GM18526 (cell line): Measurements from ENCODE around the gene DCAF10.

ENCODE experiments used
- POLR2A ChIP-seq: IDR thresholded peaks from 3 replicates; pipeline ENCODE4 v1.6.1; 2011; ENCODE audit not compliant: insufficient read length; ENCODE audit errors: extremely low read depth

Gene DCAF10

DNA sequence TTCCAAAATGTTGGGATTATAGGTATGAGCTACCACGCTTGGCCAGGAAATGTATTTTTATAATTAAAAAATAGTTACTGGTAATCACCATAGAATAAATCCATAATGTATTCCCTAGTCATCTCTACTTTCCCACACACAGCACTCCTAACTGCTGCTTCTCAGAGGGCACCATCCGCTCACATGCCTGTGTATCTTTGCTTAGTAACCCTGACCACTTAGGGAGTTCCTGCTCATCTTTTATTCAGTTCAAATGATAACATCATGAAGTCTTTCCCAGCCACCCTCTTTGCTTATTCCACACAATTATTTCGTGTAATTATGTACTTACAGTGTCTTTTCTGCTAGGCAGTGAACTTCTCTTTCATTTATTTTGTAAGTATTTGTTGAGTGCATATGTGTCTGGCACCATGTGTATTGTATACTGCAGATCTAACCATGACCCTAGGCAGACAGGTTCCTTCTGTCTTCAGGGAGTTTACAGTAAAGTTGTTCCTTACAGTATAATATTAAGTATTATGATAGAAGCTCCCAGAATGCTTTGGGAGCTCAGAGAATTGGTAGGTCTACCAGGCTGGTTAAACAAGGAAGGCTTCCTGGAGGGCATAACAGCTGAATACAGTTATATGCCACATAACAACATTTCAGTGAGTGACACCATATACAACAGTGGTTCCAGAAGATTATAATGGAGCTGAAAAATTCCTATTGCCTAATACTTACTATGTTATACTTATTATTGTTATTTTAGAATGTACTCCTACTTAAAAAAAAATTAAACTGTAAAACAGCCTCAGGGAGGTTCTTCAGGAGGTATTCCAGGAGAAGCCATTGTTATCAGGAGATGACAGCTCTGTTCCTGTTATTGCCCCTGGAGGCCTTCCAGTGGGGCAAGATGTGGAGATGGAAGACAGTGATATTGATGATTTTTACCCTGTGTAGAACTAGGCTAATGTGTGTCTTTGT, 39.2 kb downstream of the DCAF10 start:
- no peak for TF ChIP-seq POLR2A

DNA sequence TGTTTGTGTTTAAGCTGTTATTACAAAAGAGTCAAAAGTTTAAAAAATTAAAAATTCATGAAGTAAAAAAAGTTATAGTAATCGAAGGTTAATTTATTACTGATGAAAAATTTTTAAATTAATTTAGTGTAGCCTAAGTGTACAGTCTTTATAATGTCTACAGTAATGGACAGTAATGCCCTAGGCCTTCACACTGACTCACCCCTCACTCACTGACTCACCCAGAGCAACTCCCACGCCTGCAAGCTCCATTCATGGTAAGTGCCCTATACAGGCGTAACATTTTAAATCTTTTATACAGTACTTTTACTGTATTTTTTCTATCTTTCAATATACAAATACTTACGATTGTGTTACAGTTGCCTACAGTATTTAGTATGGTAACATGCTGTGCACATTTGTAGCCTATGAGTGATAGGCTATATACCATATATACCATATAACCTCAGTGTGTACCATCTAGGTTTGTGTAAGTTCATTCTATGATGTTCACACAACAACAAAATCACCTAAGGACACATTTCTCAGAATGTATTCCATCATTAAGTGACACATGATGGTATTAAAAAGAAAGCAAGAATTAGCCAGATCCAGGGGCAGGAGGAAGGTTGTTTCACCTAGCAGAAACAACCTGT, 40.1 kb downstream of the DCAF10 start:
- no peak for TF ChIP-seq POLR2A

DNA sequence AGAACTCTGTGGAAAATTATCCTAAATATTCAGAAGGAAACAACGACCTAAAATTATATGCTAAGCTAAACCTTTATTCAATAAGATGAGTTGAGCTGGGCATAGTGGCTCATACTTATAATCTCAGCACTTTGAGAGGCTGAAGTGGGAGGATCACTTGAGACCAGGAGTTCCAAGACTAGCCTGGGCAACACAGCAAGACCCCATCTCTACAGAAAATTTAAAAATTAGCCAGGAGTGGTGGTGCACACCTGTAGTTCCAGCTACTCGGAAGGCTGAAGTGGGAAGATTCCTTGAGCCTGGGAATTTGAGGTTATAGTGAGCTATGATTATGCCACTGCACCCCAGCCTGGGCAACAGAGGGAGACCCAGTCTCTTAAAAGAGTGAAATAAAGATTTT, 51.6 kb downstream of the DCAF10 start:
- TF ChIP-seq POLR2A, result no peak

DNA sequence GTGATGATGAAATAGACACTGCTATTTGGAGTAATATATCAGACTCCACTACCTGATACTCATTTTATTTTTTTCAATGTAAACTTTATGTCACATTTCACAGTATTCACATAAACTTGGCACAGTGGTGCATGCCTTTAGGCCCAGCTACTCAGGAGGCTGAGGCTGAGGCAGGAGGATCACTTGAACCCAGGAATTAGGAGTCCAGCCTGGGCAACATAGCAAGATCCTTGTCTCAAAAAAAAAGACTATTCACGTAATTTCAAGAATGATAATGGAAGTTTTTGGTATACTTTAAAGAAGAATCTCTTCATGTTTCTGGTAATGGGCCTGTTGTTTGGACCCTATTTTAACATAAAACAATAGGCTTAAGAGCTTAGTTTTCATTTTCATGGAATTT, 56.0 kb downstream of the DCAF10 start:
- no peak for TF ChIP-seq POLR2A

DNA sequence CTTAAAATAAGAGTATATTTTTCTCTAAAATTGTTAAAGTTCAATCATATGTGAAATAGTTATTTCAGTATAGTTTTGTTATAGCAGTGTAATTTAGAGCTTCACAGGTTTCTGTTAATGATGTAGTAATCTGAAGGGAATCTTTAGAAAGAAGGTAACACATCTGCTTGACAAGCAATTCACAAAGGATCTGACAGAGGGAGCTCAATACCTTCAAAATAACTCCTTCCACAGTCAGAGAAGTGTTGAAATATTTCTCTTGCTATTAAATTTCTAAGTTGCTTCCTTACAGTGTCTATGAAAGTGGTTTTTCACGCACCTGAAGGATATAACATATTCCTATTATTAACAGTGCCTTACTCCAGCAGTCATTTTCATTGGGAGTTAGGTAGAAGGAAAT, 58.4 kb downstream of the DCAF10 start:
- no peak for TF ChIP-seq POLR2A

DNA sequence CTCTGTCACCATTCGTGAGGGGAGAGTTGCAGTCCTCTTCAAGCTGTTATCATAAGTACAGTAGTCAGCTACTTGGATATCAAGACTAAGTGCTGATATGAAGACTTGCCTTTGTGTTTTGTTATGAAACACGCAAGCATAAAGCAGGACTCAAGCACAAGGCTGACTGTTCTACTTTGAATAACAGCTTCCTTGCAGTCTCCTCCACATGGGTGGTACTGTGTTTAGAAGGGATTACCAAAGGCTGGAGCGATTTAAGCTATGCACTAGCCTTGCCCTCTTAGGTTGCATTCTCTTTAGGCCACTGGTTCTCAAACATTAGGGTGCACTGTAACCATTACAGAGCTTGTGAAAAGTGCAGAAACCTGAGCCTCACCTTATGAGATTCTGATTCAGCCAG, 61.9 kb downstream of the DCAF10 start:
- TF ChIP-seq POLR2A, result no peak

DNA sequence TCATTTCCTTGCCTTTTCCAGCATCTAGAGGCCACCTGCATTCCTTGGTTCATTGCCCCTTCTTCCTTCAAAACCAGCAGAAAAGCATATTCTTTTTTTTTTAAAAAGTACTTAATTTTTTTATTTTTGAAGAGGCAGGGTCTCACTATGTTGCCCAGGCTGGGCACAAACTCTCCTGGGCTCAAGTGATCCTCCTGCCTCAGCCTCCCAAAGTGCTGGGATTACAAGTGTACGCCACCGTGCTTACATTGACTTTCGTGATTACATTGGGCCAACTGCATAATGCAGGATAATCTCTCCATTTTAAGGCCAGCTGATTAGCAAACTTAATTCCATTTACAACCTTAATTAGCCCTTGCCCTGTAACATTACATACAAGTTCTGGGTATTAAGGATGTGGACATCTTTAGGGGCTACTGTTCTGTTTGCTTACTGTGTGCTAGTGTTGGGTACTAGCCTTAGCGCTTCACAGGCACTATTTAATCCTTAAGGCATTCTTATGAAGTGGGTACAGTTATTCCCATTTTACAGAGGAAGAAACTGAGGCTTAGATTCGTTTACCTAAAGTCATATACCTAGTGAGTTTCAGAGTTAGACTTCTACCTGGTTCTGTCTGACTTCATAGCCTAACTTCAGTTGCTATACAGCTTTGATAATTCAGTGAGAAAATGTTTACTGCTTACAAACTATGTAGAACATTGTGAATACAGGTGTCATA, 69.6 kb downstream of the DCAF10 start:
- TF ChIP-seq POLR2A, result no peak

DNA sequence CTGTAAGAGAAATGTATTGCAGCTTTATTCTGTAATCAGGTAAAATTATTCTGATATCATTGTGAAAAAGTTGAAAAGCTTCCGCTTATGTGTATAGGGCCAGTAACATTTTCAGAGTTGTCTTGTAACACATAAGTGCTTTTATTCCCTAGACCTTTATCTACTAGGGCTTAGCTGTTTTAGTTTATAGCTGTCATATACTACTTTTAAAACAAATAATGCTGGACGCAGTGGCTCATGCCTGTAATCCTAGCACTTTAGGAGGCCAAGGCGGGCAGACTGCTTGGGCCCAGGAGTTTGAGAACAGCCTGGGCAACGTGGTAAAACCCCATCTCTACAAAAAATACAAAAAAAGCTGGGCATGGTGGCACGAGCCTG, 70.2 kb downstream of the DCAF10 start:
- no peak for TF ChIP-seq POLR2A

DNA sequence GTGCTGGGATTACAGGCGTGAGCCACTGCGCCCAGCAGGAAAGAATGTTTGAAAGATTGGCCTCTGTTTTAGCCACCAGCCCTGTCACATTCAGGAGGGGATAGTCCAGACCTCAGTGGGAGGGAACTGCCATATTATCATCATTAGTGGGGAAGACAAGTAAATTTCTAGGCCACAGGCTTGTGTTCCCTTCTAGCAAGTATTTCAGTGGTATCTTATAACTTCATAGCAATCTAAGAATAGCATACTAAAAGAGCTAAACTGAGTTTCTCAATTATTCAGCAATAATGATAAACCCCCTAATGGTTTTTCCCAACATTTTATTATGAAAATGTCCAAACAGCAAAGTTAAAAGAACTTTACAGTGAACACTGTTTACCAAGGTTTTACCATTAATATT, 73.4 kb downstream of the DCAF10 start:
- no peak for TF ChIP-seq POLR2A

DNA sequence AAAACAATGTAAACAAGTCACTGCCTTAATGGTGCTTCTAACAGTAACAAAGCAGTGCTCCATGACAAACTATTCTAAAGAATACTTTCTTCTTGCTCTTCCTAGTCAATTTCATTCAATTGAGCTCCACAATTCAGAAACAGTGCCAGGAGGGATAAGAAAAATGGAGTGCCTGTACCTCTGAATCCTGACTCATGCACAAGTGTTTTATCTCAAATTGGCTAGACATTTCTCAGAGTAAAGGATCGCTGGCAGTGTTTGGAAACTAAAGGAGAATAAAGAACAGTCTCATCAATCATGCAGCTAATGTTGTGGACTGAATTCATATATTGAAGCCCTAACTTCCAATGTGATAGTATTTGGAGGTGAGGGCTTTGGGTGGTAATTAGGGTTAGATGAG, 75.8 kb downstream of the DCAF10 start:
- no peak for TF ChIP-seq POLR2A

DNA sequence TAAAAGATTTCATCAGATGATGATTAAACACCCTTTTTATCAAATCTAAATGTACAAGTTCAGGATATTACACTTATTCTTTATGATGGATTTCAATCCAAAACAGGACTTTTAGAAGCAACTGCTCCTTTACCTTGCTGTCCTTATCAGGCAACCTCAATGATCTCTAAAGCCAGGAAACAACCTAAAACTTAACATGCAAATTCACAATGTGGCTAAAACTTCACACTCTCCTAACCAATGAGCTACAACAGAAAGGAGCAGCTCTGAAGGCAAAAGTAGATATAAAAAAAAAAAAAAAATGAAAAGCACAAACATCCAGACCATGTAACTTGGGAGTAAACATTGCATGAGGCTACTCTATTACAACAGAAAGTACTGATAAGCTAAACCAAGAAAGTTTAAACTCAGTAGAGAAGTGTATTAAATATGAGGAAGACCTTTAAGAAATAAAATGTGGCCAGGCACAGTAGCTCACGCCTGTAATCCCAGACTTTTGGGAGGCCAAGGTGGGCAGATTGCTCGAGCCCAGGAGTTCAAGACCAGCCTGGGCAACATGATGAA, 80.4 kb downstream of the DCAF10 start:
- no peak for TF ChIP-seq POLR2A

DNA sequence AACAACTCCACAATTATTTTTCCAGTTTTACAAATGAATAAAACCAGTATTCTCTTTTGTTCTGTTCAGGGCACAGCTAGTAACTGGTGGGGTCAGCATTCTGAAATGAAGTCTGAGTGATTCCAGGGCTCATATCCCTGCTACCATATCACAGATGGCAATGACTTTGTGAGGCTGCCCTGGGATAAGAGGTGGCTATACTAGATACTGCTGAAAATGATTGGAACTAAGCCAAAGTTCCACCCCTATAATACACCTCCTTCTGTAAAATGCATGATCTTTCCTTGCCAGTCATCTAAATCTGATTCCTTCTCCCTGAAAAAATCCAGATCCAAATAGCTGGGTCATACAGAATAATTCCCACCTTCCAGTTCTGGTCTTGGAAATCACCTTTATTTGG, 88.9 kb downstream of the DCAF10 start:
- TF ChIP-seq POLR2A, result no peak

DNA sequence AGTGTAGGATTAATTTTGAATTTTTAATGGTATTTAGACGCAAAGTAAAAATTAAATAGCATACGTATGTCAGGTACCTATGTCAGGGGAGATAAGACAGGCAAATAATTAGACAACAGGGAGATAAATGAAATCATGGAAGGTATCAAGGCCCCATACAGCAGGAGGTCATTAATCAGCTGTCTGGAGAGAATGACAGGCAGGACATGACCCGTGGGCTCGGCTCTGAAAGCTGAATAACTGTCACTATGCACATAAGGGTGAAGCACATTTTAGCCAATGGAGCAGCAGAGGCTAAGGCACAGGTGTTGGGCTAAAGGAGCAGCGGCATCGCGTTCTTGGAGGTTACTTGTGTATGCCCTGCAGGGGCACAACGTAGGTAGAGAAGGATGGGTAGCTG, 91.5 kb downstream of the DCAF10 start:
- no peak for TF ChIP-seq POLR2A

DNA sequence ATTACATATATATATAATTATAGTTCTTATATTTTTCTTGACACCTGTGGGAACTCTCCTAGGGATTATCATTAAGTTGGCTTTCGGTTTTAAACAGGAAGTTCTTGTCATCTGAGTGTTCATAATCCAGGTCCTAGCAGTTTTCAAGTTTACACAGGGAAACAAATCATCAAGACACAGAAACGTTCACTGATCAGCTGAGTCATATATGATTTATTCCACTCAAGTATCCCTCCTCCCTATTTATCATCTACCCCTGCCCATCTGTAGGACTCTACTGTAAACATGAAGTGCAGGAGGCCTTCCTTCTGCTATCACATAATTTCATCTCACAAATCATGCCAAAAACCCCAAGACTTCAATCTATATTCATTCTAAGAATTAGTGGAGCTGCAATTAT, 97.1 kb downstream of the DCAF10 start:
- no peak for TF ChIP-seq POLR2A

DNA sequence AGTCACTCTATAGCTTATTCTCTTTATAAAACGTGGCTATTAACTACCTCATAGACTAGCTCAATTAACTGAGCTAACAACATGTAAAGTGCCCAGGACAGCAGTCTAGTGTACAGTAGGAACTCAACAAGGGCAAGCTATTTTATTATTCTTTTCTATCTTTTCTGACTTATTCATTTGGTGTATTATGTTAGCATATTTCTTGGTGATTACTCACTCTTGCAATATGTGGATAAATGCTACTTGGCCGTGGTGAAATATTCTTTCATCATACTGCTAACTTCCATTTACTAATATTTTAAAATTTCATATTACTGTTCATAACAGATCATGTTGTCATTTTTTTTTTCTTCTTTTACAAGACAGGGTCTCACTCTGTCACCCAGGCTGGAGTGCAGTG, 98.4 kb downstream of the DCAF10 start:
- no peak for TF ChIP-seq POLR2A

DNA sequence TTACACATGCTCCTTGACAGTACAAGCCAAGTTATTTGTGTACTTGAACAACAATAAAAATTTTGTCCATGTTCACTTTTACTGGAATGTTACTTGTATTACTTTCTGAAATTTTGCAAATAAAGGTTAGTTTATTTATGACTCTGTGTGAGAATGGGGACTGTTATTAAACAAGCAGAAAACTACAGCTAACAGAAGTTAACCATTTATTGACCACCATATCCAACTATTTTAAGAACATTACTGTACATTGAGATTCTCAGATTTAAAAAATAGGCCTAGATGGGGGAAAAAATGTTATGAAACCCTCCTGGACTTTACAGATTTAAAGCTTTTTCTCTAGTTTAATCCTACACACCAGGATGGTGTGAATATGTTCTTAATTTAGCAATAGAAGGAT, 101.5 kb downstream of the DCAF10 start:
- no peak for TF ChIP-seq POLR2A
